B cell (primary cell): ENCODE data around the gene PCDHA9.
"Not testable (repeated sequence)": the region's sequence is repeated elsewhere in the genome, so short reads cannot be mapped to it uniquely, and the experiment has no call there.

Experiments
- EZH2 ChIP-seq: IDR thresholded peaks from 2 replicates; pipeline ENCODE4 v1.6.1; 2012; ENCODE audit warnings: borderline replicate concordance, low read depth, mild to moderate bottlenecking, moderate library complexity, low read length; ENCODE audit not compliant: insufficient read depth, poor library complexity, severe bottlenecking
- TF ChIP-seq, protein P1 (sequence below): fragments of 200-600 bp; IDR thresholded peaks from one replicate; pipeline ENCODE4 v1.8.0; 2022; ENCODE audit warnings: antibody characterized with exemption, mild to moderate bottlenecking

DNA sequence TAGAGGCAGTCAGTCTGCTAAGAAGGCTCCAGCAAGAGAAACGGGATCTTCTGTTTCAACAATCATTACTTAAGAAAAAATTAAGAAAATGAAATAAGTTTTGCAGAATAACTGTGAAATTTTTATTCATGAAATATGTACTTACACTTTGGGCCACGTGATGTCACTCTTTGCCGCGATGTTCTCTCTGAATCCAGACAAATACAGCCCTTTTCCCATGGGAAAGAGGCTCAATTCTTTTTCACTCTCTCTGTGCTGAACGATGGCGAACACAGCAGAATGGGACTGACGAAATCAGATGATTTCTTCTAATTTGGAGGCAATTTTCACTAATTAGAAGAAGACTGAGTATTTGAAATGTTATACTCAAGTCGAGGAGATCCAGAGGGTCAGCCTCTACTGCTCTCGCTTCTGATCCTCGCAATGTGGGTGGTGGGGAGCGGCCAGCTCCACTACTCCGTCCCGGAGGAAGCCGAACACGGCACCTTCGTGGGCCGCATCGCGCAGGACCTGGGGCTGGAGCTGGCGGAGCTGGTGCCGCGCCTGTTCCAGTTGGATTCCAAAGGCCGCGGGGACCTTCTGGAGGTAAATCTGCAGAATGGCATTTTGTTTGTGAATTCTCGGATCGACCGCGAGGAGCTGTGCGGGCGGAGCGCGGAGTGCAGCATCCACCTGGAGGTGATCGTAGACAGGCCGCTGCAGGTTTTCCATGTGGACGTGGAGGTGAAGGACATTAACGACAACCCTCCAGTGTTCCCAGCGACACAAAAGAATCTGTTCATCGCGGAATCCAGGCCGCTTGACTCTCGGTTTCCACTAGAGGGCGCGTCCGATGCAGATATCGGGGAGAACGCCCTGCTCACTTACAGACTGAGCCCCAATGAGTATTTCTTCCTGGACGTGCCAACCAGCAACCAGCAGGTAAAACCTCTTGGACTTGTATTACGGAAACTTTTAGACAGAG lies at the start of gene PCDHA9:
- TF ChIP-seq, protein P1, sequence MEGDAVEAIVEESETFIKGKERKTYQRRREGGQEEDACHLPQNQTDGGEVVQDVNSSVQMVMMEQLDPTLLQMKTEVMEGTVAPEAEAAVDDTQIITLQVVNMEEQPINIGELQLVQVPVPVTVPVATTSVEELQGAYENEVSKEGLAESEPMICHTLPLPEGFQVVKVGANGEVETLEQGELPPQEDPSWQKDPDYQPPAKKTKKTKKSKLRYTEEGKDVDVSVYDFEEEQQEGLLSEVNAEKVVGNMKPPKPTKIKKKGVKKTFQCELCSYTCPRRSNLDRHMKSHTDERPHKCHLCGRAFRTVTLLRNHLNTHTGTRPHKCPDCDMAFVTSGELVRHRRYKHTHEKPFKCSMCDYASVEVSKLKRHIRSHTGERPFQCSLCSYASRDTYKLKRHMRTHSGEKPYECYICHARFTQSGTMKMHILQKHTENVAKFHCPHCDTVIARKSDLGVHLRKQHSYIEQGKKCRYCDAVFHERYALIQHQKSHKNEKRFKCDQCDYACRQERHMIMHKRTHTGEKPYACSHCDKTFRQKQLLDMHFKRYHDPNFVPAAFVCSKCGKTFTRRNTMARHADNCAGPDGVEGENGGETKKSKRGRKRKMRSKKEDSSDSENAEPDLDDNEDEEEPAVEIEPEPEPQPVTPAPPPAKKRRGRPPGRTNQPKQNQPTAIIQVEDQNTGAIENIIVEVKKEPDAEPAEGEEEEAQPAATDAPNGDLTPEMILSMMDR, result not testable (repeated sequence)
- TF ChIP-seq EZH2, result not testable (repeated sequence)
